Endothelial cell of umbilical vein (primary cell): Measurements from ENCODE around the gene OR52I1. TPM values are rescaled to one million over a fixed set of nuclear protein-coding genes. Genes with fewer than 3 reads are reported as not detected.

Experiments used
- BruUV-seq: library from RNA; stranded (reverse); fragments of 400-500 nt; replicated peaks from 2 replicates; lab custom pipeline; 2021; lab: Mats Ljungman, UMichigan
- CTCF ChIA-PET: fragments of 300-600, 350-600 bp; sonication (Branson Sonifier 250); formaldehyde crosslinking; loops from one replicate; lab custom pipeline; 2021; ENCODE audit warnings: antibody characterized with exemption, inconsistent platforms; lab: Charles Lee
- POLR2A ChIA-PET: fragments of 300-600, 350-600 bp; sonication (Branson Sonifier 250); formaldehyde crosslinking; loops from one replicate; lab custom pipeline; 2021; ENCODE audit warnings: antibody characterized with exemption, inconsistent platforms; lab: Charles Lee
- DNase-seq: peaks from one replicate; pipeline ENCODE4 v3.0.0-alpha.2; 2011; ENCODE audit warnings: low read depth, low spot score
- FAIRE-seq: peaks from 2 replicates; lab custom pipeline; 2011; peaks lifted over from hg19 to GRCh38; lab: Jason Lieb, UNC
- H2AFZ ChIP-seq: 2 replicates; pipeline ENCODE4 v1.6.0; 2012; ENCODE audit warnings: low read depth, low read length, control low read depth, inconsistent platforms
- H3K27ac ChIP-seq: 2 replicates; pipeline ENCODE4 v1.5.1; 2011; ENCODE audit warnings: low read depth, mild to moderate bottlenecking, control low read depth, low read length, moderate library complexity; ENCODE audit not compliant: insufficient read depth
- H3K27me3 ChIP-seq, 2 experiments: 2 replicates each; pipeline versions ENCODE4 v1.6.0 to v1.6.1; 2011; ENCODE audit warnings: low read length in 2 of 2, mixed read lengths in 1 of 2; ENCODE audit not compliant: control insufficient read depth in 2 of 2, insufficient read depth in 2 of 2
- H3K36me3 ChIP-seq, 2 experiments: 2 replicates in 1 of 2; 3 replicates in 1 of 2; pipeline ENCODE4 v1.5.1; 2011; ENCODE audit warnings: low read length in 2 of 2, mild to moderate bottlenecking in 1 of 2, moderate library complexity in 1 of 2; ENCODE audit not compliant: control insufficient read depth in 2 of 2, insufficient read depth in 2 of 2; ENCODE audit errors: extremely low read depth in 1 of 2
- H3K4me1 ChIP-seq: 3 replicates; pipeline ENCODE4 v1.5.1; 2011; ENCODE audit warnings: mild to moderate bottlenecking, low read length; ENCODE audit not compliant: control insufficient read depth, insufficient read depth; ENCODE audit errors: extremely low read depth
- H3K4me2 ChIP-seq: 2 replicates; pipeline ENCODE4 v1.6.1; 2011; ENCODE audit warnings: low read length, control low read depth, mixed read lengths; ENCODE audit not compliant: insufficient read depth
- H3K4me3 ChIP-seq, 3 experiments: fragments of 200-600 bp in 1 of 3; sonication (generic), shearing (Covaris generic) in 1 of 3; replicated peaks in 1 of 3; 2 replicates each; pipeline ENCODE4 v1.5.1; 2011 to 2016; ENCODE audit warnings: control low read depth in 3 of 3, low read length in 3 of 3, mild to moderate bottlenecking in 2 of 3, inconsistent platforms in 1 of 3, low read depth in 1 of 3, moderate library complexity in 1 of 3; ENCODE audit not compliant: insufficient read depth in 1 of 3
- H3K79me2 ChIP-seq: 2 replicates; pipeline ENCODE4 v1.6.0; 2012; ENCODE audit warnings: low read length, inconsistent platforms; ENCODE audit not compliant: control insufficient read depth, insufficient read depth
- H3K9ac ChIP-seq: replicated peaks from 2 replicates; pipeline ENCODE3; 2011; ENCODE audit warnings: low read length, control low read depth; ENCODE audit not compliant: insufficient read depth; ENCODE audit errors: extremely low read depth
- H3K9me1 ChIP-seq: replicated peaks from 3 replicates; pipeline ENCODE4 v1.6.0; 2011; ENCODE audit warnings: mild to moderate bottlenecking, low read length; ENCODE audit not compliant: control insufficient read depth, insufficient read depth; ENCODE audit errors: extremely low read depth
- H3K9me3 ChIP-seq: replicated peaks from 2 replicates; pipeline ENCODE4 v1.5.1; 2012; ENCODE audit warnings: low read length, inconsistent platforms; ENCODE audit not compliant: control insufficient read depth, insufficient read depth
- H4K20me1 ChIP-seq: replicated peaks from 2 replicates; pipeline ENCODE3; 2011; ENCODE audit warnings: mild to moderate bottlenecking, low read length; ENCODE audit not compliant: control insufficient read depth, insufficient read depth; ENCODE audit errors: extremely low read depth
- EZH2 ChIP-seq: IDR thresholded peaks from 2 replicates; pipeline ENCODE4 v1.6.1; 2012; ENCODE audit warnings: borderline replicate concordance, low read depth, mild to moderate bottlenecking, moderate library complexity, low read length, inconsistent platforms; ENCODE audit not compliant: severe bottlenecking
- FOS ChIP-seq: IDR thresholded peaks from 2 replicates; pipeline ENCODE4 v1.6.1; 2011; ENCODE audit warnings: mild to moderate bottlenecking, low read length, moderate library complexity, borderline replicate concordance; ENCODE audit not compliant: insufficient read depth
- GATA2 ChIP-seq: IDR thresholded peaks from 2 replicates; pipeline ENCODE4 v1.7.0; 2011; ENCODE audit warnings: low read depth, mild to moderate bottlenecking, moderate library complexity, mixed read lengths, low read length; ENCODE audit not compliant: insufficient read length, insufficient read depth
- JUN ChIP-seq: IDR thresholded peaks from 2 replicates; pipeline ENCODE4 v1.6.1; 2011; ENCODE audit warnings: borderline replicate concordance, low read depth; ENCODE audit not compliant: insufficient read length, insufficient read depth
- MYC ChIP-seq: IDR thresholded peaks from one replicate; pipeline ENCODE4 v1.6.1; 2011; ENCODE audit warnings: mild to moderate bottlenecking, low read depth, low read length
- POLR2A ChIP-seq: IDR thresholded peaks from 2 replicates; pipeline ENCODE4 v1.6.1; 2012; ENCODE audit warnings: low read depth, mild to moderate bottlenecking, control low read depth, low read length
- POLR2AphosphoS5 ChIP-seq: IDR thresholded peaks from 2 replicates; pipeline ENCODE4 v1.6.1; 2012; ENCODE audit warnings: low read depth, mild to moderate bottlenecking, control low read depth, low read length, moderate library complexity; ENCODE audit not compliant: insufficient read depth
- dilution Hi-C: fragments of 300-500 bp; cut with MboI; formaldehyde crosslinking; loops from one replicate; pipeline ENCODE4 v1.15.0; 2019; ENCODE audit warnings: low sequenced_read_pairs; ENCODE audit not compliant: extremely low pct_ligation_motif_present
- intact Hi-C: fragments of 100-400 bp; cut with micrococcal nuclease; formaldehyde crosslinking; loops from one replicate; pipeline ENCODE4 v1.10.0; 2022
- polyA plus RNA-seq, 4 experiments: library from polyadenylated mRNA; depleted of rRNA in 3 of 4; stranded (reverse) in 3 of 4; unstranded in 1 of 4; fragments of >200 nt; gene quantifications; 2 replicates each; pipeline versions ENCODE4 v1.2.1 to v1.2.3, GENCODE V29; 2011 to 2012; ENCODE audit warnings: missing spikeins in 1 of 4
- total RNA-seq: library from RNA; stranded (reverse); gene quantifications from 2 replicates; pipeline ENCODE4 v1.2.3, GENCODE V29; 2021
- TF ChIP-seq, protein P1 (sequence below): IDR thresholded peaks from 2 replicates; pipeline ENCODE4 v1.6.1; 2011; ENCODE audit not compliant: insufficient read depth, insufficient read length
- TF ChIP-seq, protein P2 (sequence below), 2 donors: IDR thresholded peaks; 1 replicate in 1 of 2; 2 replicates in 1 of 2; pipeline ENCODE4 v1.5.1; 2011; ENCODE audit warnings: low read length in 2 of 2, mild to moderate bottlenecking in 2 of 2, moderate library complexity in 2 of 2, control low read depth in 1 of 2, inconsistent platforms in 1 of 2, low read depth in 1 of 2; ENCODE audit not compliant: insufficient read depth in 1 of 2; ENCODE audit errors: extremely low read depth in 1 of 2

OR52I1 gene
- total and polyA plus RNA-seq, 2 donors (not counting 3 experiments of a cell fraction or from before 2014, with no cell fraction given): not detected

DNA sequence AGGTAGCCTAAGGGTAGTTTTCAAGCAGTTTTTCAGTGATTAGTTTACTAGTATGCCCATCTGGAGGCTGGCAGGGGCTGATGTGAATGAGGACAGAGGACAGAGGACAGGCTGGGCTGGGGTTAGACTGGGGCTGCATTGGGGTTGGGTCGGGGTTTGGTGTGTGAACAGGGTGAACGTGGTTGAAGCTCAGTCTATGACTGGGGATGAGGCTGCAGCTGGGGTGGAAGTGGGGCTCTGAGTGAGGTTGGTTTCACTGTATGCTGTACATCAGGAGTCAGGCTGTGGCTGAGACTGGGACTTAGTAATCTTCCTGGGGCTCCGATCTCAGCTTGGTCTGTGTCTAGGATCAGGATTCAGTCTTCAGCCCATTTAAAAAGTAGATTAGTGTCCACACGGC is 50.4 kb downstream of the OR52I1 start:
- Histone ChIP-seq H3K9ac (no peak overlapping the region), H3K27me3 (no peaks in the 10 kb centered on the region), H3K27ac (no peak overlapping the region), H3K4me3 (no peak overlapping the region), H2AFZ (no peak overlapping the region), H3K79me2 (no peaks in the 10 kb centered on the region), H4K20me1 (no peaks in the 10 kb centered on the region), H3K36me3 (no peaks in the 10 kb centered on the region), H3K9me3 (no peaks in the 10 kb centered on the region), H3K4me2 (no peak overlapping the region), H3K4me1 (no peaks in the 10 kb centered on the region), H3K9me1 (no peaks in the 10 kb centered on the region)
- dilution Hi-C loops (no loop called here), intact Hi-C loops (no loop called here)
- POLR2A ChIA-PET: no interaction called here
- BruUV-seq: no TSS peak
- CTCF ChIA-PET: no interaction called here
- DNase-seq (no peak), FAIRE-seq (no peak)
- TF ChIP-seq EZH2: no peak
- TF ChIP-seq POLR2AphosphoS5: no peak
- no peak for TF ChIP-seq POLR2A
- no peak for TF ChIP-seq FOS
- no peak for TF ChIP-seq GATA2
- TF ChIP-seq, protein P1, sequence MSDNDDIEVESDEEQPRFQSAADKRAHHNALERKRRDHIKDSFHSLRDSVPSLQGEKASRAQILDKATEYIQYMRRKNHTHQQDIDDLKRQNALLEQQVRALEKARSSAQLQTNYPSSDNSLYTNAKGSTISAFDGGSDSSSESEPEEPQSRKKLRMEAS: no peak
- TF ChIP-seq, protein P2, sequence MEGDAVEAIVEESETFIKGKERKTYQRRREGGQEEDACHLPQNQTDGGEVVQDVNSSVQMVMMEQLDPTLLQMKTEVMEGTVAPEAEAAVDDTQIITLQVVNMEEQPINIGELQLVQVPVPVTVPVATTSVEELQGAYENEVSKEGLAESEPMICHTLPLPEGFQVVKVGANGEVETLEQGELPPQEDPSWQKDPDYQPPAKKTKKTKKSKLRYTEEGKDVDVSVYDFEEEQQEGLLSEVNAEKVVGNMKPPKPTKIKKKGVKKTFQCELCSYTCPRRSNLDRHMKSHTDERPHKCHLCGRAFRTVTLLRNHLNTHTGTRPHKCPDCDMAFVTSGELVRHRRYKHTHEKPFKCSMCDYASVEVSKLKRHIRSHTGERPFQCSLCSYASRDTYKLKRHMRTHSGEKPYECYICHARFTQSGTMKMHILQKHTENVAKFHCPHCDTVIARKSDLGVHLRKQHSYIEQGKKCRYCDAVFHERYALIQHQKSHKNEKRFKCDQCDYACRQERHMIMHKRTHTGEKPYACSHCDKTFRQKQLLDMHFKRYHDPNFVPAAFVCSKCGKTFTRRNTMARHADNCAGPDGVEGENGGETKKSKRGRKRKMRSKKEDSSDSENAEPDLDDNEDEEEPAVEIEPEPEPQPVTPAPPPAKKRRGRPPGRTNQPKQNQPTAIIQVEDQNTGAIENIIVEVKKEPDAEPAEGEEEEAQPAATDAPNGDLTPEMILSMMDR (IDR thresholded peaks at IDR 0.05; ENCODE audit: extremely low read depth in 1 of 2, insufficient read depth in 1 of 2, low read depth in 1 of 2, low read length in 2 of 2): no peak
- TF ChIP-seq JUN: no peak
- TF ChIP-seq MYC: no peak

Other genes with a start within 250 kb of the OR52I1 start
- not detected in 2 replicates for gene OR52B4, start 225.7 kb upstream of the OR52I1 start, total RNA-seq
- not detected in 2 replicates for gene OR52B4, start 225.7 kb upstream of the OR52I1 start, polyA plus RNA-seq
- 19.1 and 20.8 TPM in 2 replicates for gene TRIM21, start 200.3 kb upstream of the OR52I1 start, total RNA-seq
- gene TRIM21, start 200.3 kb upstream of the OR52I1 start, polyA plus RNA-seq: 18.8 and 18.9 TPM in 2 replicates
- not detected in 2 replicates for gene OR52K2, start 144.7 kb upstream of the OR52I1 start, total RNA-seq
- gene OR52K2, start 144.7 kb upstream of the OR52I1 start, polyA plus RNA-seq: not detected in 2 replicates
- gene OR52K1, start 111.4 kb upstream of the OR52I1 start, total RNA-seq: not detected in 2 replicates
- not detected in 2 replicates for gene OR52K1, start 111.4 kb upstream of the OR52I1 start, polyA plus RNA-seq
- not detected in 2 replicates for gene OR52M1, start 48.8 kb upstream of the OR52I1 start, total RNA-seq
- gene OR52M1, start 48.8 kb upstream of the OR52I1 start, polyA plus RNA-seq: not detected in 2 replicates
- not detected in 2 replicates for gene OR52I2, start 12.3 kb upstream of the OR52I1 start, total RNA-seq
- not detected in 2 replicates for gene OR52I2, start 12.3 kb upstream of the OR52I1 start, polyA plus RNA-seq
- gene TRIM68, start 14.2 kb downstream of the OR52I1 start, total RNA-seq: 10.6 and 11.3 TPM in 2 replicates
- gene TRIM68, start 14.2 kb downstream of the OR52I1 start, polyA plus RNA-seq: 7.2 and 8.1 TPM in 2 replicates
- gene OR51D1, start 43.4 kb downstream of the OR52I1 start, total RNA-seq: not detected in 2 replicates
- gene OR51D1, start 43.4 kb downstream of the OR52I1 start, polyA plus RNA-seq: not detected in 2 replicates
- gene OR51E1, start 49.9 kb downstream of the OR52I1 start, total RNA-seq: not detected in 2 replicates
- not detected in 2 replicates for gene OR51E1, start 49.9 kb downstream of the OR52I1 start, polyA plus RNA-seq
- gene OR51E2, start 103.8 kb downstream of the OR52I1 start, total RNA-seq: not detected in 2 replicates
- gene OR51E2, start 103.8 kb downstream of the OR52I1 start, polyA plus RNA-seq: not detected in 2 replicates
- gene MMP26, start 110.7 kb downstream of the OR52I1 start, total RNA-seq: not detected in 2 replicates
- gene MMP26, start 110.7 kb downstream of the OR52I1 start, polyA plus RNA-seq: not detected in 2 replicates
- not detected in 2 replicates for gene OR51F1, start 175.9 kb downstream of the OR52I1 start, total RNA-seq
- gene OR51F1, start 175.9 kb downstream of the OR52I1 start, polyA plus RNA-seq: not detected in 2 replicates
- gene OR52R1, start 210.3 kb downstream of the OR52I1 start, total RNA-seq: not detected in 2 replicates
- not detected in 2 replicates for gene OR52R1, start 210.3 kb downstream of the OR52I1 start, polyA plus RNA-seq
- not detected in 2 replicates for gene OR51F2, start 227.3 kb downstream of the OR52I1 start, total RNA-seq
- gene OR51F2, start 227.3 kb downstream of the OR52I1 start, polyA plus RNA-seq: not detected in 2 replicates